ENCODE results near the gene CELSR2.

DNA sequence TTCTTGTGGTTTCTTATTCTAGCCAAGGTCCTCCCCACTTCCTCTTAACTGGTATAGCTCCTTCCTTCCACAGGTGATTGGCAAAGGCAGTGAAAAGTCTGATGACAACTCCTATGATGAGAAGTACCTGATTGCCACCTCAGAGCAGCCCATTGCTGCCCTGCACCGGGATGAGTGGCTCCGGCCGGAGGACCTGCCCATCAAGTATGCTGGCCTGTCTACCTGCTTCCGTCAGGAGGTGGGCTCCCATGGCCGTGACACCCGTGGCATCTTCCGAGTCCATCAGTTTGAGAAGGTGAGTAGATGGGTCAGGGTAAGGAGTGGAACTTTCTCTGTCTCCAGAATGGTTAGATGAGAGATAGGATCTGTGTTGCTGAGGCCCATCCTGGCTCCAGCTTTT lies 14.2 kb upstream of the CELSR2 start:
- TF ChIP-seq, protein P1, sequence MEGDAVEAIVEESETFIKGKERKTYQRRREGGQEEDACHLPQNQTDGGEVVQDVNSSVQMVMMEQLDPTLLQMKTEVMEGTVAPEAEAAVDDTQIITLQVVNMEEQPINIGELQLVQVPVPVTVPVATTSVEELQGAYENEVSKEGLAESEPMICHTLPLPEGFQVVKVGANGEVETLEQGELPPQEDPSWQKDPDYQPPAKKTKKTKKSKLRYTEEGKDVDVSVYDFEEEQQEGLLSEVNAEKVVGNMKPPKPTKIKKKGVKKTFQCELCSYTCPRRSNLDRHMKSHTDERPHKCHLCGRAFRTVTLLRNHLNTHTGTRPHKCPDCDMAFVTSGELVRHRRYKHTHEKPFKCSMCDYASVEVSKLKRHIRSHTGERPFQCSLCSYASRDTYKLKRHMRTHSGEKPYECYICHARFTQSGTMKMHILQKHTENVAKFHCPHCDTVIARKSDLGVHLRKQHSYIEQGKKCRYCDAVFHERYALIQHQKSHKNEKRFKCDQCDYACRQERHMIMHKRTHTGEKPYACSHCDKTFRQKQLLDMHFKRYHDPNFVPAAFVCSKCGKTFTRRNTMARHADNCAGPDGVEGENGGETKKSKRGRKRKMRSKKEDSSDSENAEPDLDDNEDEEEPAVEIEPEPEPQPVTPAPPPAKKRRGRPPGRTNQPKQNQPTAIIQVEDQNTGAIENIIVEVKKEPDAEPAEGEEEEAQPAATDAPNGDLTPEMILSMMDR (IDR thresholded peaks at IDR 0.05), result no peak
- no peak for TF ChIP-seq POLR2A (IDR thresholded peaks at IDR 0.05; ENCODE audit: low read depth)

Measured in esophagus muscularis mucosa (tissue), 3 donors.